NCI-H2081 treated with DMSO at 0.1 percent for 48 hours (cell line): ENCODE measurements around the gene RNF4.
"Not testable (repeated sequence)": the region's sequence is repeated elsewhere in the genome, so short reads cannot be mapped to it uniquely, and the experiment has no call there.

Experiments used
- DNase-seq: peaks from one replicate; lab custom pipeline; 2025; lab: John Stamatoyannopoulos, UW

RNF4 gene

GRCh38 chr4:2489081-2489805, 20.3 kb downstream of the RNF4 start:
- no peak for DNase-seq

GRCh38 chr4:2489841-2490552, 21.1 kb downstream of the RNF4 start:
- no peak for DNase-seq

GRCh38 chr4:2492970-2493369, 24.1 kb downstream of the RNF4 start:
- no peak for DNase-seq

- no peak for DNase-seq
Observed at GRCh38 chr4:2494992-2495391, 26.1 kb downstream of the RNF4 start.

GRCh38 chr4:2497324-2497723, 28.4 kb downstream of the RNF4 start:
- no peak for DNase-seq

- DNase-seq: no peak
Observed at GRCh38 chr4:2497931-2498330, 29.0 kb downstream of the RNF4 start.

GRCh38 chr4:2500547-2500946, 31.6 kb downstream of the RNF4 start:
- no peak for DNase-seq

- DNase-seq: no peak
Observed at GRCh38 chr4:2501034-2501594, 32.2 kb downstream of the RNF4 start.

- DNase-seq: no peak
Observed at GRCh38 chr4:2503809-2504208, 34.9 kb downstream of the RNF4 start.

- DNase-seq: no peak
Observed at GRCh38 chr4:2507259-2507658, 38.4 kb downstream of the RNF4 start.

GRCh38 chr4:2507855-2508254, 38.9 kb downstream of the RNF4 start:
- no peak for DNase-seq

GRCh38 chr4:2510351-2511259, 41.7 kb downstream of the RNF4 start:
- no peak for DNase-seq

- DNase-seq: no peak
Observed at GRCh38 chr4:2511645-2512131, 42.8 kb downstream of the RNF4 start.

GRCh38 chr4:2512396-2513135, 43.7 kb downstream of the RNF4 start:
- DNase-seq: no peak

GRCh38 chr4:2514193-2514592, 45.3 kb downstream of the RNF4 start:
- not testable (repeated sequence) for DNase-seq

GRCh38 chr4:2514944-2515343, 46.0 kb downstream of the RNF4 start:
- not testable (repeated sequence) for DNase-seq

- no peak for DNase-seq
Observed at GRCh38 chr4:2515830-2516550, 47.1 kb downstream of the RNF4 start.

- DNase-seq: no peak
Observed at GRCh38 chr4:2516635-2517034, 47.7 kb downstream of the RNF4 start.

GRCh38 chr4:2526559-2526958, 57.7 kb downstream of the RNF4 start:
- DNase-seq: no peak

GRCh38 chr4:2534904-2535375, 66.0 kb downstream of the RNF4 start:
- no peak for DNase-seq
